Cortex of kidney (tissue), 1 donor: Measurements from ENCODE around the gene GAS6.
"Not testable (repeated sequence)": the region's sequence is repeated elsewhere in the genome, so short reads cannot be mapped to it uniquely, and the experiment has no call there.

Experiments used
- DNase-seq: peaks from one replicate; lab custom pipeline; 2025; lab: John Stamatoyannopoulos, UW

GAS6 gene

GRCh38 chr13:113867913-113868312, 4.0 kb upstream of the GAS6 start:
- not testable (repeated sequence) for DNase-seq

- DNase-seq, result no peak
Measured at GRCh38 chr13:113865427-113865826, 1.6 kb upstream of the GAS6 start.

- DNase-seq, result no peak
Measured at GRCh38 chr13:113864273-113864890, 506 bp upstream of the GAS6 start.

- DNase-seq, result no peak
Measured at GRCh38 chr13:113862931-113863523, 849 bp downstream of the GAS6 start.

GRCh38 chr13:113862191-113862930, 1.5 kb downstream of the GAS6 start:
- no peak for DNase-seq

GRCh38 chr13:113861433-113862030, 2.3 kb downstream of the GAS6 start:
- DNase-seq, result no peak

- no peak for DNase-seq
Measured at GRCh38 chr13:113860665-113861432, 3.0 kb downstream of the GAS6 start.

GRCh38 chr13:113860051-113860664, 3.7 kb downstream of the GAS6 start:
- DNase-seq, result no peak

GRCh38 chr13:113859311-113860050, 4.4 kb downstream of the GAS6 start:
- no peak for DNase-seq

GRCh38 chr13:113857531-113858195, 6.2 kb downstream of the GAS6 start:
- no peak for DNase-seq

GRCh38 chr13:113856716-113857065, 7.2 kb downstream of the GAS6 start:
- DNase-seq, result no peak

- no peak for DNase-seq
Measured at GRCh38 chr13:113855931-113856715, 7.8 kb downstream of the GAS6 start.

GRCh38 chr13:113855012-113855921, 8.6 kb downstream of the GAS6 start:
- DNase-seq, result no peak

GRCh38 chr13:113854238-113855011, 9.5 kb downstream of the GAS6 start:
- DNase-seq, result no peak

- no peak for DNase-seq
Measured at GRCh38 chr13:113853518-113854237, 10.2 kb downstream of the GAS6 start.

- DNase-seq, result no peak
Measured at GRCh38 chr13:113852536-113853517, 11.0 kb downstream of the GAS6 start.
